MM.1S (cell line): ENCODE data around the gene OVCH1.

Experiments
- EZH2 ChIP-seq: fragments of 300-600 bp; sonication (generic); optimal IDR thresholded peaks from 2 replicates; pipeline ENCODE3; 2017; ENCODE audit warnings: low read depth, mild to moderate bottlenecking, antibody characterized with exemption, low read length, mixed read lengths
- EZH2phosphoT487 ChIP-seq: fragments of 300-600 bp; sonication (generic); IDR thresholded peaks from 2 replicates; pipeline ENCODE4 v1.6.1; 2018; ENCODE audit warnings: antibody characterized with exemption, low read length
- TF ChIP-seq, protein P1 (sequence below): fragments of 300-600 bp; sonication (generic); IDR thresholded peaks from 2 replicates; pipeline ENCODE4 v1.5.1; 2016; ENCODE audit warnings: antibody characterized with exemption, low read length, mixed read lengths

GRCh38 chr12:29533815-29534489, 36.5 kb upstream of the OVCH1 start:
- TF ChIP-seq EZH2 (no peak), EZH2phosphoT487 (no peak)
- TF ChIP-seq, protein P1, sequence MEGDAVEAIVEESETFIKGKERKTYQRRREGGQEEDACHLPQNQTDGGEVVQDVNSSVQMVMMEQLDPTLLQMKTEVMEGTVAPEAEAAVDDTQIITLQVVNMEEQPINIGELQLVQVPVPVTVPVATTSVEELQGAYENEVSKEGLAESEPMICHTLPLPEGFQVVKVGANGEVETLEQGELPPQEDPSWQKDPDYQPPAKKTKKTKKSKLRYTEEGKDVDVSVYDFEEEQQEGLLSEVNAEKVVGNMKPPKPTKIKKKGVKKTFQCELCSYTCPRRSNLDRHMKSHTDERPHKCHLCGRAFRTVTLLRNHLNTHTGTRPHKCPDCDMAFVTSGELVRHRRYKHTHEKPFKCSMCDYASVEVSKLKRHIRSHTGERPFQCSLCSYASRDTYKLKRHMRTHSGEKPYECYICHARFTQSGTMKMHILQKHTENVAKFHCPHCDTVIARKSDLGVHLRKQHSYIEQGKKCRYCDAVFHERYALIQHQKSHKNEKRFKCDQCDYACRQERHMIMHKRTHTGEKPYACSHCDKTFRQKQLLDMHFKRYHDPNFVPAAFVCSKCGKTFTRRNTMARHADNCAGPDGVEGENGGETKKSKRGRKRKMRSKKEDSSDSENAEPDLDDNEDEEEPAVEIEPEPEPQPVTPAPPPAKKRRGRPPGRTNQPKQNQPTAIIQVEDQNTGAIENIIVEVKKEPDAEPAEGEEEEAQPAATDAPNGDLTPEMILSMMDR, result no peak
